Ascending aorta (tissue), 2 donors: ENCODE results near the gene PIM3. TPM values are rescaled to one million over a fixed set of nuclear protein-coding genes. Genes with fewer than 3 reads are reported as not detected.

ENCODE experiments used
- DNase-seq, 2 donors: peaks; one replicate each; pipeline ENCODE4 v3.0.0-alpha.2; 2019; ENCODE audit warnings: low spot score in 2 of 2
- H3K27ac ChIP-seq, 2 donors: fragments of 200-600 bp; sonication (generic); one replicate each; pipeline ENCODE4 v1.5.1; 2016 to 2017; ENCODE audit warnings: mild to moderate bottlenecking in 1 of 2
- H3K27me3 ChIP-seq: fragments of 200-600 bp; sonication (generic); one replicate; pipeline ENCODE4 v1.5.1; 2017
- H3K36me3 ChIP-seq, 2 donors: fragments of 200-600 bp; sonication (generic); one replicate each; pipeline ENCODE4 v1.5.1; 2016
- H3K4me1 ChIP-seq, 2 donors: fragments of 200-600 bp; sonication (generic); one replicate each; pipeline ENCODE4 v1.5.1; 2016 to 2017; ENCODE audit warnings: mild to moderate bottlenecking in 1 of 2
- H3K4me3 ChIP-seq, 2 donors: fragments of 200-600 bp; sonication (generic); one replicate each; pipeline ENCODE4 v1.5.1; 2016 to 2017; ENCODE audit warnings: mild to moderate bottlenecking in 1 of 2
- H3K9me3 ChIP-seq, 2 donors: fragments of 200-600 bp; sonication (generic); one replicate each; pipeline ENCODE4 v1.5.1; 2016
- CTCF ChIP-seq, 3 experiments: fragments of 200-600 bp in 2 of 3; fragments of 450-650 bp in 1 of 3; sonication (generic) in 2 of 3; IDR thresholded peaks; one replicate each; pipeline ENCODE4 v1.5.1; 2016 to 2019; ENCODE audit warnings: antibody characterized with exemption in 3 of 3, mild to moderate bottlenecking in 1 of 3, moderate library complexity in 1 of 3
- intact Hi-C: fragments of 100-400 bp; cut with DNase I; formaldehyde crosslinking; loops from one replicate; pipeline ENCODE4 v1.15.1; 2023
- total RNA-seq: library from RNA; depleted of rRNA; stranded (reverse); fragments of >200 nt; gene quantifications from one replicate; pipeline ENCODE4 v1.1.0, GENCODE V29; 2016

Gene PIM3
- total RNA-seq, 1 donor from 2014 or later = 269 TPM

GRCh38 chr22:49925525-49926128 lies 34.9 kb upstream of the PIM3 start:
- Histone ChIP-seq H3K4me3 (no peak overlapping the region), H3K27ac (no peak overlapping the region), H3K9me3 (no peaks in the 10 kb centered on the region), H3K4me1 (peaks cover 0 to 2% of the 10 kb centered on the region in 2 donors), H3K36me3 (peaks cover 6 to 38% of the 10 kb centered on the region in 2 donors), H3K27me3 (no peaks in the 10 kb centered on the region)
- no peak for TF ChIP-seq CTCF (IDR thresholded peaks at IDR 0.05)
- no peak for DNase-seq
- intact Hi-C loops = no loop called here

GRCh38 chr22:49926916-49927315 lies 33.7 kb upstream of the PIM3 start:
- Histone ChIP-seq H3K4me1 (peaks cover 0 to 6% of the 10 kb centered on the region in 2 donors), H3K36me3 (peaks cover 6 to 26% of the 10 kb centered on the region in 2 donors), H3K4me3 (no peak overlapping the region), H3K27ac (no peak overlapping the region), H3K9me3 (no peaks in the 10 kb centered on the region), H3K27me3 (no peaks in the 10 kb centered on the region)
- no peak for TF ChIP-seq CTCF (IDR thresholded peaks at IDR 0.05)
- intact Hi-C loops = no loop called here
- DNase-seq = no peak

GRCh38 chr22:49927483-49928184 lies 32.9 kb upstream of the PIM3 start:
- intact Hi-C loops = no loop called here

GRCh38 chr22:49928185-49928495 lies 32.4 kb upstream of the PIM3 start:
- intact Hi-C loops = no loop called here
- no peaks in the 10 kb centered on the region for H3K27me3 ChIP-seq

More at GRCh38 chr22:49927483-49928184, 32.9 kb upstream of the PIM3 start:
- Histone ChIP-seq H3K4me3 (no peak overlapping the region), H3K9me3 (no peaks in the 10 kb centered on the region), H3K27ac (no peak overlapping the region), H3K27me3 (no peaks in the 10 kb centered on the region), H3K4me1 (peaks cover 0 to 6% of the 10 kb centered on the region in 2 donors), H3K36me3 (peaks cover 6 to 26% of the 10 kb centered on the region in 2 donors)
- TF ChIP-seq CTCF (IDR thresholded peaks at IDR 0.05) = no peak
- DNase-seq = no peak

GRCh38 chr22:49928555-49929210 lies 31.9 kb upstream of the PIM3 start:
- intact Hi-C loops = loop anchor here (1.0 kb wide), 1 partner anchor 102 kb away; no protein-coding TSS in a partner anchor
- no peak for TF ChIP-seq CTCF (IDR thresholded peaks at IDR 0.05)

More at GRCh38 chr22:49928185-49928495, 32.4 kb upstream of the PIM3 start:
- Histone ChIP-seq H3K9me3 (no peaks in the 10 kb centered on the region), H3K4me3 (no peak overlapping the region), H3K27ac (no peak overlapping the region), H3K4me1 (peaks cover 0 to 6% of the 10 kb centered on the region in 2 donors), H3K36me3 (peaks cover 6 to 23% of the 10 kb centered on the region in 2 donors)
- DNase-seq = no peak
- no peak for TF ChIP-seq CTCF (IDR thresholded peaks at IDR 0.05)

More at GRCh38 chr22:49928555-49929210, 31.9 kb upstream of the PIM3 start:
- Histone ChIP-seq H3K9me3 (no peaks in the 10 kb centered on the region), H3K36me3 (peaks cover 5 to 19% of the 10 kb centered on the region in 2 donors), H3K4me3 (no peak overlapping the region), H3K27ac (no peak overlapping the region), H3K27me3 (no peaks in the 10 kb centered on the region), H3K4me1 (peaks cover 0 to 12% of the 10 kb centered on the region in 2 donors)
- no peak for DNase-seq
